ENCODE measurements around the gene CBL. TPM values are rescaled to one million over a fixed set of nuclear protein-coding genes. Genes with fewer than 3 reads are reported as not detected.
"Not testable (repeated sequence)": the region's sequence is repeated elsewhere in the genome, so short reads cannot be mapped to it uniquely, and the experiment has no call there.

The CBL gene
- total RNA-seq, 1 donor from 2014 or later, result 27.8 TPM

DNA sequence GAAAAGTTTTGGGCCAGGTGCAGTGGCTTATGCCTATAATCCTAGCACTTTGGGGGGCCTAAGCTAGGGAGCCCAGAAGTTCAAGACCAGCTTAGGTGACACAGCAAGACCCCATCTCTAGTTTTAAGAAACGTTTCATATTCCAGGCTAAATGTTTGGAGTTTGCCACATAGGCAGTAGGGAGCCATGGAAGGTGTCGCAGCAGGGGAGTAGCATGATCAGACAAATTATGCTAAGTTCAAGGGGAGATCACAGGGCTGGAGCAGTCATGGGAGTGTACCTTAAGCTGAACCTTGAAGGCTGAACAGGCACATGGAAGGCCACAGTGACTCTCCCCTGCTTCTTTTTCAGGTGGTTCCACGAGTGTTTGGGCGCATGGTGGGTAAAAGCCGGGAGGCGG, 26.8 kb upstream of the CBL start:
- peaks cover 9% of the 10 kb centered on the region for H3K36me3 Mint-ChIP-seq (ENCODE audit: low read depth)
- no peak overlapping the region for H3K4me3 Mint-ChIP-seq
- POLR2A ChIA-PET, result no interaction called here
- intact Hi-C loops (cut with micrococcal nuclease), result no loop called here
- ATAC-seq (ENCODE audit: low read depth) (no peak), DNase-seq (no peak)
- no peaks in the 10 kb centered on the region for H3K27me3 Mint-ChIP-seq
- peaks cover 3% of the 10 kb centered on the region for H3K4me1 Mint-ChIP-seq
- H3K27ac Mint-ChIP-seq, result no peak overlapping the region
- CTCF ChIA-PET, result interaction anchor here (1.8 kb wide), 1 partner anchor 17 kb away, joined by 4 read pairs; no protein-coding TSS in a partner anchor
- TF ChIP-seq, protein P1, sequence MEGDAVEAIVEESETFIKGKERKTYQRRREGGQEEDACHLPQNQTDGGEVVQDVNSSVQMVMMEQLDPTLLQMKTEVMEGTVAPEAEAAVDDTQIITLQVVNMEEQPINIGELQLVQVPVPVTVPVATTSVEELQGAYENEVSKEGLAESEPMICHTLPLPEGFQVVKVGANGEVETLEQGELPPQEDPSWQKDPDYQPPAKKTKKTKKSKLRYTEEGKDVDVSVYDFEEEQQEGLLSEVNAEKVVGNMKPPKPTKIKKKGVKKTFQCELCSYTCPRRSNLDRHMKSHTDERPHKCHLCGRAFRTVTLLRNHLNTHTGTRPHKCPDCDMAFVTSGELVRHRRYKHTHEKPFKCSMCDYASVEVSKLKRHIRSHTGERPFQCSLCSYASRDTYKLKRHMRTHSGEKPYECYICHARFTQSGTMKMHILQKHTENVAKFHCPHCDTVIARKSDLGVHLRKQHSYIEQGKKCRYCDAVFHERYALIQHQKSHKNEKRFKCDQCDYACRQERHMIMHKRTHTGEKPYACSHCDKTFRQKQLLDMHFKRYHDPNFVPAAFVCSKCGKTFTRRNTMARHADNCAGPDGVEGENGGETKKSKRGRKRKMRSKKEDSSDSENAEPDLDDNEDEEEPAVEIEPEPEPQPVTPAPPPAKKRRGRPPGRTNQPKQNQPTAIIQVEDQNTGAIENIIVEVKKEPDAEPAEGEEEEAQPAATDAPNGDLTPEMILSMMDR (IDR thresholded peaks at IDR 0.05), result no peak
- H3K9me3 Mint-ChIP-seq, result no peaks in the 10 kb centered on the region

DNA sequence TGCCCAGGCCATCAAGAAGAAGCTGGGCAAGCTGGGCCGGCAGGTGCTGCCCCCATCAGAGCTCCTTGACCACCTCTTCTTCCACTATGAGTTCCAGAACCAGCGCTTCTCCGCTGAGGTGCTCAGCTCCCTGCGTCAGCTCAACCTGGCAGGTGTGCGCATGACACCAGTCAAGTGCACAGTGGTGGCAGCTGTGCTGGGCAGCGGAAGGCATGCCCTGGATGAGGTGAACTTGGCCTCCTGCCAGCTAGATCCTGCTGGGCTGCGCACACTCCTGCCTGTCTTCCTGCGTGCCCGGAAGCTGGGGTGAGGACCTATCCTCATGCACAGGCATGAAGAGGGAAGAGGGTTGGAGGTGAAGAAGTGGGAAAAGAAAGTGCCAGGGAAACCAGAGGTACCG, 26.2 kb upstream of the CBL start:
- H3K27ac Mint-ChIP-seq, result no peak overlapping the region
- H3K36me3 Mint-ChIP-seq (ENCODE audit: low read depth), result peaks cover 9% of the 10 kb centered on the region

DNA sequence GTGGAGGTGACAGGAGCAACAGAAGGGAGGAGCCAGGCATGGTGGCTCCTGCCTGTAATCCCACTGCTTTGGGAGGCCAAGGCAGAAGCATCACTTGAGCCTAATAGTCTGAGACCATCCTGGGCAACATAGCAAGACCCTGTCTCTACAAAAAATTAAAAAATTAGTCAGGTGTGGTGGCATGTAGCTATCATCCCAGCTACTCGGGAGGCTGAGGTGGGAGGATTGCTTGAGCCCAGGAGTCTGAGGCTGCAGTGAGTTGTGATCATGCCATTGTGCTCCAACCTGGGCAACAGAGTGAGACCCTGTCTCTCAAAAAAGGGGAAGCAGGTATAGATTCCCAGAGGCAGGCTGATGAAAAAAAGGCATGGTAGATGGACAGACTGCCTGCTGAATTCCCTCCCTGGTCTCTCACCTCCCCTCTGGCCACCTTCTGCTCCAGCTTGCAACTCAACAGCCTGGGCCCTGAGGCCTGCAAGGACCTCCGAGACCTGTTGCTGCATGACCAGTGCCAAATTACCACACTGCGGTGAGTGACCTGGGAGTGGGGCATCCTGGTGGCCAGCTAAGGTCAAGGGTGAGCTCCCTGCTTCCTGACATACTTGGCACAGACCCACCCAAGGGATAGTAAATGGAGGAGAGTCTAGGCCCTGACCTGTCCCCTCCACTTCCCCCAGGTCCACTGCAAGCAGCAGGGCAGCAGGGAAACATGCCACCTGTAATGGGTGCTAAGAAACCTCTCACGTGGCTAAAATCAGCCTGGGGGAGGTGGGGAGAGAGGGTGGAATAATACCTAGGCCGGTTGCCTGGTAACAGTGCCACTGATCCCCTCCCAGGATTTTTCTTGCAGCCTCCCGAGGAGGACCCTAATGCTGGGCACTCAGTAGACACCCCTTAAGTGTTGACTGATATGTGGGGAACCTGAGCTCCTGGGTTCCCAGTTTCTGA, 25.1 kb upstream of the CBL start:
- ChIA-PET POLR2A (interaction anchor here (0.6 kb wide), 1 partner anchor 48 kb away, joined by 5 read pairs; no protein-coding TSS in a partner anchor), CTCF (interaction anchor here (0.6 to 1.8 kb wide), 2 partner anchors 16 to 156 kb away, joined by 3 to 4 read pairs; no protein-coding TSS in a partner anchor)
- Mint-ChIP-seq H3K36me3 (ENCODE audit: low read depth) (peaks cover 6% of the 10 kb centered on the region), H3K4me3 (no peak overlapping the region), H3K4me1 (peaks cover 8% of the 10 kb centered on the region), H3K27ac (no peak overlapping the region), H3K27me3 (peaks cover 4% of the 10 kb centered on the region), H3K9me3 (no peaks in the 10 kb centered on the region)
- TF ChIP-seq, protein P1 (IDR thresholded peaks at IDR 0.05), result no peak
- intact Hi-C loops (cut with micrococcal nuclease), result no loop called here
- DNase-seq (no peak), ATAC-seq (ENCODE audit: low read depth) (no peak)

More for the DNA sequence above, 26.2 kb upstream of the CBL start:
- intact Hi-C loops (cut with micrococcal nuclease), result no loop called here
- no peak for DNase-seq
- TF ChIP-seq, protein P1 (IDR thresholded peaks at IDR 0.05), result no peak
- Mint-ChIP-seq H3K9me3 (no peaks in the 10 kb centered on the region), H3K4me1 (peaks cover 8% of the 10 kb centered on the region), H3K4me3 (no peak overlapping the region), H3K27me3 (no peaks in the 10 kb centered on the region)
- no peak for ATAC-seq (ENCODE audit: low read depth)
- POLR2A ChIA-PET, result no interaction called here
- CTCF ChIA-PET, result interaction anchor here (1.8 kb wide), 1 partner anchor 17 kb away, joined by 4 read pairs; no protein-coding TSS in a partner anchor

DNA sequence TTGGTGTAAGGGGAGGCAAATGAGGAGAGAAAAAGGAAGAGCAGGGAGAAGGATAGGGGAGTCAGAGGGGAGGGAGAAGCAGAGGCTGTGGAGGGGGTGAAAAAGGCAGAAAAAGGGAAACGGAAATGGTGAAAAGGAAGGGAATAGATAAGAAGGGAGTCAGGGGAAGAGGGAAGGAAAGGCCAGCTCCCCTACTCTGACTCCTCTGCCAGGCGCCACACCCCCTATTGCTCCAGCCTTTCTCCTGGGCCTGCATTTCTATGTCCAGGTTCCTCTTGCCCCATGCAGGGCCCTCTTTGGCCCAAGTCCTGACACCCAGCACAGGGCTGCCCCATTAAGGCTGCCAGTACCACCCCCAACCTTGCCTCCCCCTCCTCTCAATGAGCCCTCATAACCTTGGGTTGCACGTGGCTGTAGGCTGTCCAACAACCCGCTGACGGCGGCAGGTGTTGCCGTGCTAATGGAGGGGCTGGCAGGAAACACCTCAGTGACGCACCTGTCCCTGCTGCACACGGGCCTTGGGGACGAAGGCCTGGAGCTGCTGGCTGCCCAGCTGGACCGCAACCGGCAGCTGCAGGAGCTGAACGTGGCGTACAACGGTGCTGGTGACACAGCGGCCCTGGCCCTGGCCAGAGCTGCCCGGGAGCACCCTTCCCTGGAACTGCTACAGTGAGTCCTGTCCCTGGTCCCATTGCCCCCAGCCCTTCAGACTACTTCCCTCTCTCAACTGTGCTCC, 24.3 kb upstream of the CBL start:
- Mint-ChIP-seq H3K4me3 (no peak overlapping the region), H3K9me3 (no peaks in the 10 kb centered on the region), H3K27ac (no peak overlapping the region), H3K27me3 (peaks cover 6% of the 10 kb centered on the region), H3K36me3 (ENCODE audit: low read depth) (peaks cover 6% of the 10 kb centered on the region), H3K4me1 (peaks cover 8% of the 10 kb centered on the region)
- POLR2A ChIA-PET, result interaction anchor here (0.6 kb wide), 1 partner anchor 47 kb away, joined by 5 read pairs; no protein-coding TSS in a partner anchor
- intact Hi-C loops (cut with micrococcal nuclease), result no loop called here
- TF ChIP-seq, protein P1 (IDR thresholded peaks at IDR 0.05), result no peak
- DNase-seq (no peak), ATAC-seq (ENCODE audit: low read depth) (no peak)
- CTCF ChIA-PET, result no interaction called here

DNA sequence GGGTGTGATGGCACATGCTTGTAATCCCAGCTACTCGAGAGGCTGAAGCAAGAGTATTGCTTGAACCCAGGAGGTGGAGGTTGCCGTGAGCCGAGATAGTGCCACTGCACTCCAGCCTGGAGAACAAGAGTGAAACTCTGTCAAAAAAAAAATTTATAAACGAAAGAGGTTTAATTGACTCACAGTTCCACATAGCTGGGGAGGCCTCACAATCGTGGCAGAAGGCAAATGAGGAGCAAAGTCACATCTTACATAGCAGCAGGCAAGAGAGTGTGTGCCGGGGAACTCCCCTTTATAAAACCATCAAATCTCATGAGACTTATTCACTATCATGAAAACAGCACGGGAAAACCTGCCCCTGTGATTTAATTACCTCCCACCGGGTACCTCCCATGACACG, 21.7 kb upstream of the CBL start:
- intact Hi-C loops (cut with micrococcal nuclease), result loop anchor here (2.0 kb wide), 1 partner anchor 16 kb away; the partner anchor contains the start of gene NLRX1
- H3K36me3 Mint-ChIP-seq (ENCODE audit: low read depth); H3K27me3 Mint-ChIP-seq; DNase-seq; H3K9me3 Mint-ChIP-seq; H3K4me3 Mint-ChIP-seq; H3K4me1 Mint-ChIP-seq: not testable (repeated sequence)
- peak; percentile 75 for ATAC-seq (ENCODE audit: low read depth)
- ChIA-PET CTCF (interaction anchor here (1.0 kb wide), 1 partner anchor 11 kb away, joined by 3 read pairs; no protein-coding TSS in a partner anchor), POLR2A (interaction anchor here (0.6 to 1.1 kb wide), 2 partner anchors 15 to 397 kb away, joined by 4 to 6 read pairs; no protein-coding TSS in a partner anchor)
- peak overlapping the region; percentile 41 for H3K27ac Mint-ChIP-seq
